SK-N-SH (cell line): ENCODE data around the gene ADAMTS1. TPM values are rescaled to one million over a fixed set of nuclear protein-coding genes. Genes with fewer than 3 reads are reported as not detected.

Experiments used
- CTCF ChIA-PET: fragments of 300-600, 350-600 bp; formaldehyde crosslinking; extraction: SDS; loops from one replicate; lab custom pipeline; 2021; lab: Yijun Ruan, JAX
- POLR2A ChIA-PET: fragments of 350-600 bp; sonication (Branson Sonifier 250); formaldehyde crosslinking; extraction: SDS; loops from one replicate; lab custom pipeline; 2020; ENCODE audit warnings: antibody characterized with exemption, inconsistent platforms; lab: Yijun Ruan, JAX
- DNase-seq: peaks from one replicate; pipeline ENCODE4 v3.0.0; 2012
- H2AFZ ChIP-seq: fragments of 200-600 bp; sonication (generic); 2 replicates; pipeline ENCODE4 v1.8.1; 2016; ENCODE audit warnings: antibody characterized with exemption, mild to moderate bottlenecking, low read depth
- H3F3A ChIP-seq: fragments of 200-600 bp; sonication (generic); replicated peaks from 2 replicates; pipeline ENCODE3; 2016; ENCODE audit warnings: antibody characterized with exemption, mild to moderate bottlenecking; ENCODE audit not compliant: insufficient read depth
- H3K27ac ChIP-seq, 2 experiments: fragments of 200-500 bp in 1 of 2; fragments of 200-600 bp in 1 of 2; sonication (Bioruptor generic) in 1 of 2; sonication (generic), shearing (Covaris generic) in 1 of 2; 2 replicates each; pipeline versions ENCODE4 v1.5.1 to v1.6.1; 2014 to 2016; ENCODE audit warnings: low read depth in 2 of 2, inconsistent platforms in 1 of 2, low read length in 1 of 2, mild to moderate bottlenecking in 1 of 2, mixed read lengths in 1 of 2
- H3K27me3 ChIP-seq: fragments of 200-600 bp; sonication (generic), shearing (Covaris generic); 2 replicates; pipeline ENCODE4 v1.6.1; 2016; ENCODE audit warnings: mixed run types; ENCODE audit not compliant: insufficient read depth
- H3K36me3 ChIP-seq, 2 experiments: fragments of 200-500 bp in 1 of 2; fragments of 200-600 bp in 1 of 2; sonication (Bioruptor generic) in 1 of 2; sonication (generic) in 1 of 2; replicated peaks in 1 of 2; 2 replicates each; pipeline versions ENCODE3 to v1.5.1; 2014 to 2016; ENCODE audit warnings: low read length in 1 of 2, mild to moderate bottlenecking in 1 of 2; ENCODE audit not compliant: insufficient read depth in 2 of 2, control insufficient read depth in 1 of 2
- H3K4me1 ChIP-seq, 2 experiments: fragments of 200-500 bp in 1 of 2; fragments of 200-600 bp in 1 of 2; sonication (Bioruptor generic) in 1 of 2; sonication (generic), shearing (Covaris generic) in 1 of 2; 2 replicates each; pipeline versions ENCODE4 v1.5.1 to v1.6.1; 2014 to 2016; ENCODE audit warnings: low read depth in 1 of 2, low read length in 1 of 2, mixed run types in 1 of 2; ENCODE audit not compliant: insufficient read depth in 2 of 2, control insufficient read depth in 1 of 2
- H3K4me2 ChIP-seq: fragments of 200-600 bp; sonication (generic), shearing (Covaris generic); 2 replicates; pipeline ENCODE4 v1.6.1; 2017; ENCODE audit warnings: mixed run types
- H3K4me3 ChIP-seq, 2 experiments: fragments of 200-500 bp in 1 of 2; fragments of 200-600 bp in 1 of 2; sonication (Bioruptor generic) in 1 of 2; sonication (generic), shearing (Covaris generic) in 1 of 2; 2 replicates each; pipeline versions ENCODE4 v1.5.1 to v1.8.1; 2014 to 2016; ENCODE audit warnings: low read depth in 2 of 2, inconsistent platforms in 1 of 2, low read length in 1 of 2, mild to moderate bottlenecking in 1 of 2, mixed read lengths in 1 of 2, moderate library complexity in 1 of 2
- H3K79me2 ChIP-seq: fragments of 200-600 bp; sonication (generic); 2 replicates; pipeline ENCODE4 v1.8.1; 2017; ENCODE audit warnings: mild to moderate bottlenecking; ENCODE audit not compliant: insufficient read depth
- H3K9ac ChIP-seq: fragments of 200-600 bp; sonication (generic); 2 replicates; pipeline ENCODE4 v1.6.1; 2017; ENCODE audit warnings: mixed run types
- H3K9me2 ChIP-seq: fragments of 200-600 bp; sonication (generic); 2 replicates; pipeline ENCODE4 v1.6.1; 2017; ENCODE audit warnings: mixed run types
- H3K9me3 ChIP-seq: fragments of 200-600 bp; sonication (generic); 2 replicates; pipeline ENCODE4 v1.6.1; 2017; ENCODE audit warnings: mixed run types, mild to moderate bottlenecking, moderate library complexity
- H4K20me1 ChIP-seq: fragments of 200-600 bp; sonication (generic); 2 replicates; pipeline ENCODE4 v1.6.1; 2017; ENCODE audit warnings: mild to moderate bottlenecking, mixed run types; ENCODE audit not compliant: insufficient read depth
- EZH2phosphoT487 ChIP-seq: fragments of 200-600 bp; sonication (generic); IDR thresholded peaks from 2 replicates; pipeline ENCODE4 v1.6.1; 2017; ENCODE audit warnings: low read depth, mixed run types, mild to moderate bottlenecking, antibody characterized with exemption, moderate library complexity, borderline replicate concordance
- FOXJ3 ChIP-seq: sonication (generic); formaldehyde crosslinking; IDR thresholded peaks from 2 replicates; pipeline ENCODE4 v1.5.1; 2020; ENCODE audit warnings: mild to moderate bottlenecking, missing genetic modification reagents
- FOXM1 ChIP-seq: IDR thresholded peaks from 2 replicates; pipeline ENCODE4 v1.4.0; 2012; ENCODE audit warnings: low read depth, mild to moderate bottlenecking
- GABPA ChIP-seq: IDR thresholded peaks from 2 replicates; pipeline ENCODE4 v1.4.0; 2012; ENCODE audit warnings: low read depth, mild to moderate bottlenecking
- JUND ChIP-seq: IDR thresholded peaks from 2 replicates; pipeline ENCODE4 v1.4.0; 2012
- NFIC ChIP-seq: IDR thresholded peaks from 2 replicates; pipeline ENCODE4 v1.4.0; 2012; ENCODE audit warnings: borderline replicate concordance
- NRF1 ChIP-seq: IDR thresholded peaks from 2 replicates; pipeline ENCODE4 v1.6.1; 2012; ENCODE audit warnings: low read depth, mild to moderate bottlenecking, low read length
- POLR2AphosphoS5 ChIP-seq: IDR thresholded peaks from 2 replicates; pipeline ENCODE4 v1.6.1; 2012; ENCODE audit warnings: low read depth, low read length
- RAD21 ChIP-seq: IDR thresholded peaks from 2 replicates; pipeline ENCODE4 v1.6.1; 2012; ENCODE audit warnings: mild to moderate bottlenecking, low read length
- SIN3A ChIP-seq: IDR thresholded peaks from 2 replicates; pipeline ENCODE4 v1.6.1; 2012; ENCODE audit warnings: low read depth, mild to moderate bottlenecking, low read length, moderate library complexity, borderline replicate concordance
- SMC3 ChIP-seq: IDR thresholded peaks from 2 replicates; pipeline ENCODE4 v1.6.1; 2012; ENCODE audit warnings: low read depth, low read length, improper control_type of control experiment
- USF1 ChIP-seq: IDR thresholded peaks from 2 replicates; pipeline ENCODE4 v1.4.0; 2012; ENCODE audit warnings: low read depth, borderline replicate concordance
- WGBS: methylation state at CpG from one replicate; pipeline ENCODE4 v1.1.6; 2017; ENCODE audit warnings: low lambda C conversion rate; 5-methylcytosine and 5-hydroxymethylcytosine counted together
- polyA plus RNA-seq, 3 experiments: library from polyadenylated mRNA; depleted of rRNA; stranded (reverse); fragments of >200 nt; gene quantifications; 2 replicates each; pipeline ENCODE4 v1.2.3, GENCODE V29; 2012
- TF ChIP-seq, protein P1 (sequence below): IDR thresholded peaks from 2 replicates; pipeline ENCODE4 v1.4.0; 2012; ENCODE audit warnings: low read depth
- TF ChIP-seq, protein P2 (sequence below): IDR thresholded peaks from 2 replicates; pipeline ENCODE4 v1.6.1; 2012; ENCODE audit warnings: mild to moderate bottlenecking, low read depth, low read length, moderate library complexity
- TF ChIP-seq, protein P3 (sequence below): fragments of 200-600 bp; sonication (generic); IDR thresholded peaks from 2 replicates; pipeline ENCODE4 v1.6.1; 2017; ENCODE audit warnings: antibody characterized with exemption, mild to moderate bottlenecking, moderate library complexity
- TF ChIP-seq, protein P4 (sequence below): IDR thresholded peaks from 2 replicates; pipeline ENCODE4 v1.4.0; 2012; ENCODE audit warnings: low read depth, borderline replicate concordance

The ADAMTS1 gene
- polyA plus RNA-seq, 1 of the 3 experiments (the other 2 are of a cell fraction), result 137 TPM

DNA sequence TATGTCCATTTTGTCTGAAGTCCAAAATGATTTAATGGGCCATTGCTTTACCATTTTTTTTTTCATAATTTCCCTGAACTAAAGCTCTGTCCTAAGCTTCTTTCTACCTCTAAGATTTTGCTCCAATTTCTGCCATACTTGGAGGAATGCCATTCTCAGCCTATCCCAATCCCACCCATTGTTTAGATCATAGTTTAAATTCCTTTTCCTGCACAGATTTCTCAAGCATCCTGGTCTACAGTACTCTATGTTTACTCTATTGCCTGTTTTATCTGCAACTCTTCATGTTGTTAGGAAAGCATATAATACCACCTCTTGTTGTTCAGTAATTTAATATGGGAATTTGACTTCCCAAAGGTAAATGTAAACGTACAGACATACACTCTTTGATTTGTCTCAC is 30.8 kb downstream of the ADAMTS1 start:
- no peaks in the 10 kb centered on the region for H3K79me2 ChIP-seq
- ChIA-PET POLR2A (no interaction called here), CTCF (interaction anchor here (3.0 kb wide), 1 partner anchor 12 kb away, joined by 27 read pairs; no protein-coding TSS in a partner anchor)
- H3K4me2 ChIP-seq, result no peak overlapping the region
- no peak overlapping the region for H2AFZ ChIP-seq
- no peaks in the 10 kb centered on the region for H3K9me3 ChIP-seq
- TF ChIP-seq FOXM1, result no peak
- TF ChIP-seq SIN3A, result no peak
- no peak for TF ChIP-seq FOXJ3 (CRISPR knock-in tag)
- no peak for TF ChIP-seq NRF1
- TF ChIP-seq JUND, result no peak
- no peak for TF ChIP-seq GABPA
- TF ChIP-seq EZH2phosphoT487, result no peak
- TF ChIP-seq, protein P1, sequence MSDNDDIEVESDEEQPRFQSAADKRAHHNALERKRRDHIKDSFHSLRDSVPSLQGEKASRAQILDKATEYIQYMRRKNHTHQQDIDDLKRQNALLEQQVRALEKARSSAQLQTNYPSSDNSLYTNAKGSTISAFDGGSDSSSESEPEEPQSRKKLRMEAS, result no peak
- no peak for TF ChIP-seq POLR2AphosphoS5
- no peak for TF ChIP-seq SMC3
- TF ChIP-seq, protein P2, sequence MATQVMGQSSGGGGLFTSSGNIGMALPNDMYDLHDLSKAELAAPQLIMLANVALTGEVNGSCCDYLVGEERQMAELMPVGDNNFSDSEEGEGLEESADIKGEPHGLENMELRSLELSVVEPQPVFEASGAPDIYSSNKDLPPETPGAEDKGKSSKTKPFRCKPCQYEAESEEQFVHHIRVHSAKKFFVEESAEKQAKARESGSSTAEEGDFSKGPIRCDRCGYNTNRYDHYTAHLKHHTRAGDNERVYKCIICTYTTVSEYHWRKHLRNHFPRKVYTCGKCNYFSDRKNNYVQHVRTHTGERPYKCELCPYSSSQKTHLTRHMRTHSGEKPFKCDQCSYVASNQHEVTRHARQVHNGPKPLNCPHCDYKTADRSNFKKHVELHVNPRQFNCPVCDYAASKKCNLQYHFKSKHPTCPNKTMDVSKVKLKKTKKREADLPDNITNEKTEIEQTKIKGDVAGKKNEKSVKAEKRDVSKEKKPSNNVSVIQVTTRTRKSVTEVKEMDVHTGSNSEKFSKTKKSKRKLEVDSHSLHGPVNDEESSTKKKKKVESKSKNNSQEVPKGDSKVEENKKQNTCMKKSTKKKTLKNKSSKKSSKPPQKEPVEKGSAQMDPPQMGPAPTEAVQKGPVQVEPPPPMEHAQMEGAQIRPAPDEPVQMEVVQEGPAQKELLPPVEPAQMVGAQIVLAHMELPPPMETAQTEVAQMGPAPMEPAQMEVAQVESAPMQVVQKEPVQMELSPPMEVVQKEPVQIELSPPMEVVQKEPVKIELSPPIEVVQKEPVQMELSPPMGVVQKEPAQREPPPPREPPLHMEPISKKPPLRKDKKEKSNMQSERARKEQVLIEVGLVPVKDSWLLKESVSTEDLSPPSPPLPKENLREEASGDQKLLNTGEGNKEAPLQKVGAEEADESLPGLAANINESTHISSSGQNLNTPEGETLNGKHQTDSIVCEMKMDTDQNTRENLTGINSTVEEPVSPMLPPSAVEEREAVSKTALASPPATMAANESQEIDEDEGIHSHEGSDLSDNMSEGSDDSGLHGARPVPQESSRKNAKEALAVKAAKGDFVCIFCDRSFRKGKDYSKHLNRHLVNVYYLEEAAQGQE, result no peak
- TF ChIP-seq, protein P3, sequence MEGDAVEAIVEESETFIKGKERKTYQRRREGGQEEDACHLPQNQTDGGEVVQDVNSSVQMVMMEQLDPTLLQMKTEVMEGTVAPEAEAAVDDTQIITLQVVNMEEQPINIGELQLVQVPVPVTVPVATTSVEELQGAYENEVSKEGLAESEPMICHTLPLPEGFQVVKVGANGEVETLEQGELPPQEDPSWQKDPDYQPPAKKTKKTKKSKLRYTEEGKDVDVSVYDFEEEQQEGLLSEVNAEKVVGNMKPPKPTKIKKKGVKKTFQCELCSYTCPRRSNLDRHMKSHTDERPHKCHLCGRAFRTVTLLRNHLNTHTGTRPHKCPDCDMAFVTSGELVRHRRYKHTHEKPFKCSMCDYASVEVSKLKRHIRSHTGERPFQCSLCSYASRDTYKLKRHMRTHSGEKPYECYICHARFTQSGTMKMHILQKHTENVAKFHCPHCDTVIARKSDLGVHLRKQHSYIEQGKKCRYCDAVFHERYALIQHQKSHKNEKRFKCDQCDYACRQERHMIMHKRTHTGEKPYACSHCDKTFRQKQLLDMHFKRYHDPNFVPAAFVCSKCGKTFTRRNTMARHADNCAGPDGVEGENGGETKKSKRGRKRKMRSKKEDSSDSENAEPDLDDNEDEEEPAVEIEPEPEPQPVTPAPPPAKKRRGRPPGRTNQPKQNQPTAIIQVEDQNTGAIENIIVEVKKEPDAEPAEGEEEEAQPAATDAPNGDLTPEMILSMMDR, result no peak
- no peak for TF ChIP-seq USF1
- no peak for TF ChIP-seq NFIC
- TF ChIP-seq, protein P4, sequence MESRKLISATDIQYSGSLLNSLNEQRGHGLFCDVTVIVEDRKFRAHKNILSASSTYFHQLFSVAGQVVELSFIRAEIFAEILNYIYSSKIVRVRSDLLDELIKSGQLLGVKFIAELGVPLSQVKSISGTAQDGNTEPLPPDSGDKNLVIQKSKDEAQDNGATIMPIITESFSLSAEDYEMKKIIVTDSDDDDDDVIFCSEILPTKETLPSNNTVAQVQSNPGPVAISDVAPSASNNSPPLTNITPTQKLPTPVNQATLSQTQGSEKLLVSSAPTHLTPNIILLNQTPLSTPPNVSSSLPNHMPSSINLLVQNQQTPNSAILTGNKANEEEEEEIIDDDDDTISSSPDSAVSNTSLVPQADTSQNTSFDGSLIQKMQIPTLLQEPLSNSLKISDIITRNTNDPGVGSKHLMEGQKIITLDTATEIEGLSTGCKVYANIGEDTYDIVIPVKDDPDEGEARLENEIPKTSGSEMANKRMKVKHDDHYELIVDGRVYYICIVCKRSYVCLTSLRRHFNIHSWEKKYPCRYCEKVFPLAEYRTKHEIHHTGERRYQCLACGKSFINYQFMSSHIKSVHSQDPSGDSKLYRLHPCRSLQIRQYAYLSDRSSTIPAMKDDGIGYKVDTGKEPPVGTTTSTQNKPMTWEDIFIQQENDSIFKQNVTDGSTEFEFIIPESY, result no peak
- no peak for TF ChIP-seq RAD21
- 3% methylated on average over 1 of the region's 1 CpG for whole genome bisulfite sequencing
- H3K9me2 ChIP-seq, result no peaks in the 10 kb centered on the region
- H4K20me1 ChIP-seq, result no peaks in the 10 kb centered on the region
- H3K36me3 ChIP-seq, result no peaks in the 10 kb centered on the region
- no peaks in the 10 kb centered on the region for H3K27me3 ChIP-seq
- no peak overlapping the region for H3K27ac ChIP-seq
- H3K4me1 ChIP-seq, result no peaks in the 10 kb centered on the region
- H3K4me3 ChIP-seq, result no peak overlapping the region
- no peak overlapping the region for H3K9ac ChIP-seq
- H3F3A ChIP-seq, result no peaks in the 10 kb centered on the region
- no peak for DNase-seq
